ENCODE data around the gene PRIMPOL.

Gene PRIMPOL

GRCh38 chr4:184697956-184698355 is 48.4 kb downstream of the PRIMPOL start:
- H3K4me3 Mint-ChIP-seq, result no peak overlapping the region
- peaks cover 64% of the 10 kb centered on the region for H3K36me3 Mint-ChIP-seq (ENCODE audit: low read depth)
- no peak overlapping the region for H3K27ac Mint-ChIP-seq

GRCh38 chr4:184699941-184700340 is 50.4 kb downstream of the PRIMPOL start:
- H3K27me3 Mint-ChIP-seq, result no peaks in the 10 kb centered on the region
- H3K9me3 Mint-ChIP-seq, result no peaks in the 10 kb centered on the region
- H3K36me3 Mint-ChIP-seq (ENCODE audit: low read depth), result peaks cover 69% of the 10 kb centered on the region
- H3K27ac Mint-ChIP-seq, result no peak overlapping the region
- H3K4me3 Mint-ChIP-seq, result no peak overlapping the region
- H3K4me1 Mint-ChIP-seq (ENCODE audit: low read depth), result no peaks in the 10 kb centered on the region

More at GRCh38 chr4:184697956-184698355, 48.4 kb downstream of the PRIMPOL start:
- H3K27me3 Mint-ChIP-seq, result no peaks in the 10 kb centered on the region
- no peaks in the 10 kb centered on the region for H3K9me3 Mint-ChIP-seq
- H3K4me1 Mint-ChIP-seq (ENCODE audit: low read depth), result no peaks in the 10 kb centered on the region

GRCh38 chr4:184702114-184702513 is 52.6 kb downstream of the PRIMPOL start:
- Mint-ChIP-seq H3K27ac (no peak overlapping the region), H3K36me3 (ENCODE audit: low read depth) (peaks cover 73% of the 10 kb centered on the region), H3K4me1 (ENCODE audit: low read depth) (peaks cover 6% of the 10 kb centered on the region), H3K27me3 (no peaks in the 10 kb centered on the region), H3K9me3 (no peaks in the 10 kb centered on the region), H3K4me3 (no peak overlapping the region)

GRCh38 chr4:184705692-184706091 is 56.2 kb downstream of the PRIMPOL start:
- H3K4me1 Mint-ChIP-seq (ENCODE audit: low read depth), result peaks cover 6% of the 10 kb centered on the region
- no peak overlapping the region for H3K4me3 Mint-ChIP-seq
- no peaks in the 10 kb centered on the region for H3K9me3 Mint-ChIP-seq
- H3K36me3 Mint-ChIP-seq (ENCODE audit: low read depth), result peaks cover 89% of the 10 kb centered on the region
- no peak overlapping the region for H3K27ac Mint-ChIP-seq
- no peaks in the 10 kb centered on the region for H3K27me3 Mint-ChIP-seq

GRCh38 chr4:184706453-184706852 is 56.9 kb downstream of the PRIMPOL start:
- H3K36me3 Mint-ChIP-seq (ENCODE audit: low read depth), result peaks cover 85% of the 10 kb centered on the region
- H3K27me3 Mint-ChIP-seq, result no peaks in the 10 kb centered on the region
- H3K4me3 Mint-ChIP-seq, result no peak overlapping the region
- H3K9me3 Mint-ChIP-seq, result no peaks in the 10 kb centered on the region
- H3K4me1 Mint-ChIP-seq (ENCODE audit: low read depth), result peaks cover 6% of the 10 kb centered on the region
- no peak overlapping the region for H3K27ac Mint-ChIP-seq

GRCh38 chr4:184712322-184712721 is 62.8 kb downstream of the PRIMPOL start:
- H3K27me3 Mint-ChIP-seq, result no peaks in the 10 kb centered on the region
- no peaks in the 10 kb centered on the region for H3K9me3 Mint-ChIP-seq
- H3K4me3 Mint-ChIP-seq, result no peak overlapping the region

GRCh38 chr4:184713887-184714286 is 64.3 kb downstream of the PRIMPOL start:
- H3K36me3 Mint-ChIP-seq (ENCODE audit: low read depth), result peaks cover 79% of the 10 kb centered on the region
- H3K9me3 Mint-ChIP-seq, result no peaks in the 10 kb centered on the region
- H3K4me1 Mint-ChIP-seq (ENCODE audit: low read depth), result no peaks in the 10 kb centered on the region
- H3K4me3 Mint-ChIP-seq, result no peak overlapping the region
- H3K27ac Mint-ChIP-seq, result no peak overlapping the region
- H3K27me3 Mint-ChIP-seq, result no peaks in the 10 kb centered on the region

More at GRCh38 chr4:184712322-184712721, 62.8 kb downstream of the PRIMPOL start:
- Mint-ChIP-seq H3K4me1 (ENCODE audit: low read depth) (no peaks in the 10 kb centered on the region), H3K27ac (no peak overlapping the region), H3K36me3 (ENCODE audit: low read depth) (peaks cover 78% of the 10 kb centered on the region)

- Mint-ChIP-seq H3K9me3 (peaks cover 2% of the 10 kb centered on the region), H3K4me3 (no peak overlapping the region), H3K36me3 (ENCODE audit: low read depth) (peaks cover 79% of the 10 kb centered on the region), H3K27me3 (no peaks in the 10 kb centered on the region), H3K27ac (no peak overlapping the region), H3K4me1 (ENCODE audit: low read depth) (no peaks in the 10 kb centered on the region)
Measured at GRCh38 chr4:184715526-184715925, 66.0 kb downstream of the PRIMPOL start.

- Mint-ChIP-seq H3K9me3 (peaks cover 16% of the 10 kb centered on the region), H3K4me3 (no peak overlapping the region), H3K36me3 (ENCODE audit: low read depth) (peaks cover 87% of the 10 kb centered on the region), H3K27ac (no peak overlapping the region), H3K27me3 (no peaks in the 10 kb centered on the region), H3K4me1 (ENCODE audit: low read depth) (no peaks in the 10 kb centered on the region)
Measured at GRCh38 chr4:184719407-184719806, 69.9 kb downstream of the PRIMPOL start.

- no peaks in the 10 kb centered on the region for H3K4me1 Mint-ChIP-seq (ENCODE audit: low read depth)
- no peaks in the 10 kb centered on the region for H3K27me3 Mint-ChIP-seq
- peaks cover 87% of the 10 kb centered on the region for H3K36me3 Mint-ChIP-seq (ENCODE audit: low read depth)
- no peak overlapping the region for H3K4me3 Mint-ChIP-seq
- peaks cover 16% of the 10 kb centered on the region for H3K9me3 Mint-ChIP-seq
- H3K27ac Mint-ChIP-seq, result no peak overlapping the region
Measured at GRCh38 chr4:184721254-184721653, 71.7 kb downstream of the PRIMPOL start.

GRCh38 chr4:184722798-184723197 is 73.3 kb downstream of the PRIMPOL start:
- H3K36me3 Mint-ChIP-seq (ENCODE audit: low read depth), result peaks cover 87% of the 10 kb centered on the region
- no peak overlapping the region for H3K4me3 Mint-ChIP-seq

GRCh38 chr4:184727430-184727829 is 77.9 kb downstream of the PRIMPOL start:
- Mint-ChIP-seq H3K36me3 (ENCODE audit: low read depth) (peaks cover 78% of the 10 kb centered on the region), H3K4me3 (no peak overlapping the region), H3K27me3 (no peaks in the 10 kb centered on the region), H3K27ac (no peak overlapping the region), H3K4me1 (ENCODE audit: low read depth) (peaks cover 13% of the 10 kb centered on the region), H3K9me3 (no peaks in the 10 kb centered on the region)

More at GRCh38 chr4:184722798-184723197, 73.3 kb downstream of the PRIMPOL start:
- peaks cover 16% of the 10 kb centered on the region for H3K9me3 Mint-ChIP-seq
- no peaks in the 10 kb centered on the region for H3K4me1 Mint-ChIP-seq (ENCODE audit: low read depth)
- no peaks in the 10 kb centered on the region for H3K27me3 Mint-ChIP-seq
- H3K27ac Mint-ChIP-seq, result no peak overlapping the region

GRCh38 chr4:184728858-184729257 is 79.3 kb downstream of the PRIMPOL start:
- Mint-ChIP-seq H3K36me3 (ENCODE audit: low read depth) (peaks cover 74% of the 10 kb centered on the region), H3K27ac (no peak overlapping the region), H3K27me3 (no peaks in the 10 kb centered on the region), H3K4me1 (ENCODE audit: low read depth) (peaks cover 23% of the 10 kb centered on the region), H3K4me3 (no peak overlapping the region), H3K9me3 (no peaks in the 10 kb centered on the region)

- Mint-ChIP-seq H3K4me3 (no peak overlapping the region), H3K27me3 (no peaks in the 10 kb centered on the region), H3K9me3 (no peaks in the 10 kb centered on the region), H3K27ac (no peak overlapping the region), H3K36me3 (ENCODE audit: low read depth) (peaks cover 65% of the 10 kb centered on the region), H3K4me1 (ENCODE audit: low read depth) (peaks cover 32% of the 10 kb centered on the region)
Measured at GRCh38 chr4:184729946-184730345, 80.4 kb downstream of the PRIMPOL start.

- peaks cover 32% of the 10 kb centered on the region for H3K4me1 Mint-ChIP-seq (ENCODE audit: low read depth)
- H3K4me3 Mint-ChIP-seq, result no peak overlapping the region
- peaks cover 58% of the 10 kb centered on the region for H3K36me3 Mint-ChIP-seq (ENCODE audit: low read depth)
- no peaks in the 10 kb centered on the region for H3K27me3 Mint-ChIP-seq
- no peak overlapping the region for H3K27ac Mint-ChIP-seq
- H3K9me3 Mint-ChIP-seq, result no peaks in the 10 kb centered on the region
Measured at GRCh38 chr4:184731056-184731455, 81.5 kb downstream of the PRIMPOL start.

- Mint-ChIP-seq H3K4me3 (peak overlapping the region; percentile 96), H3K4me1 (ENCODE audit: low read depth) (peaks cover 32% of the 10 kb centered on the region), H3K9me3 (no peaks in the 10 kb centered on the region), H3K27ac (no peak overlapping the region), H3K36me3 (ENCODE audit: low read depth) (peaks cover 49% of the 10 kb centered on the region), H3K27me3 (no peaks in the 10 kb centered on the region)
Measured at GRCh38 chr4:184732126-184732525, 82.6 kb downstream of the PRIMPOL start.
